DMS53 treated with DMSO at 0.1 percent for 48 hours (cell line): ENCODE results near the gene EVL.

Experiments
- DNase-seq: peaks from one replicate; lab custom pipeline; 2025; ENCODE audit not compliant: unreplicated experiment; lab: John Stamatoyannopoulos, UW

Gene EVL

DNA sequence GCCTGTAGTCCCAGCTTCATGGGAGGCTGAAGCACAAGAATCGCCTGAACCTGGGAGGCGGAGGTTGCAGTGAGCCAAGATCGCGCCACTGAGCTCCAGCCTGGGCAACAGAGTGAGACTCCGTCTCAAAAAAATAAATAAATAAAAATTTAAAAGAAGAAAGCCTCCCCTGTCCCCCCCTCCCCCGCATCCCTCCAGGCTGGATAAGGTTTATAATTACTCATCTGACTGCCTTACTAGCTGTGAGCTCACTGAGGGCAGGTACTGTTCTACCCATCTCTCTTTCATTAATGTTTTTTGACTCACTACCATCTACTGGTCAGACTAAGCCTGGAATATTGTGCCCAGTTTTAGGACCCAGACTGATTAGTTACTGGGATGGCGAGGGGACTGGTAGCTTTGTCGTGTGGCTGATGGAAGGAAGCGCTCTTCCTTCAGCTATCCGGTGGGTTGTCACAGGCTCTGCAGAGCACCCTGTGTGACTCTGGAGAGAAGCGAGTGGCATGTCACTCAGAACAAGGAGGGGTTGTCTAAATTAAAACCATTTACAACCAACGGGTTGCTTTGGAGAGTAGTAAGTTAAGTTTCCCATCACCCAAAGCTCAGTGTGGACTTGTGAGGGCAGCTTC is 16.9 kb downstream of the EVL start:
- DNase-seq: no peak

DNA sequence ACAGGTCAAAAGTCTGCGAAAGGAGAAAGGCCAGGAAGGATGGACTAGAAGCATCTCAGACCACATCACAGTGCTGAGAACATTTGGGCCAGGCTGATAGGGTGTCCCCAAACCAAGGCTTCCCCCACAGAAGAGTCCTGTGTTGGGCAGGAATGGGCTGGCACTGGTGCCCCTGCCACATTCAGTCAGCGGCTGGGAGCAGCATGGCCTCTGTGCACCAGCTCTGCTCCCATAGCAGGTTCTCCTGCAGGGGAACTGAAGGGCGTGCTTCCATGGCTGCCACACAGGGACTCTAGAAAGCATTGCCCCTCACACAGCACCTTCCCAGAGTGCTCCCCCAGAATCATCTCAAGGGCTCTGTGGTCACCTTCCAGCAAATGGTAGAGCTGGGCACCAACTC is 17.5 kb downstream of the EVL start:
- DNase-seq: no peak

DNA sequence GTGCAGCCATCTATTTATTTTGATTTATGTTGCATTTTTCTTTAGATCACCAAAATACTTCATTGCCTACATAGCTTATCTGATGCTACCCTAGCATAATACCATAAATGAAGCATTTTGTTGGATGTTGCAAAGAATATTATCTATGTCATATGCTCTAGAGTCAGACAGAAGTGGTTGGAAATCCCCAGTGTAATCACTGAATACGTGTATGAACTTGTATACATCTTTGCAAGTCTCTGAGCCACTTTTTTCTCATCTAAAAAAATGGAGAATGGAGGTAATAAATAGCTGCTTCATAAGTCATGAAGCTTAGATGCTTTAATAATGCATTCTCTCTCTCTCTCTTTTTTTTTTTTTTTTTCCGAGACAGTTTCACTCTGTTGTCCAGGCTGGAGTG is 18.5 kb downstream of the EVL start:
- no peak for DNase-seq

GRCh38 chr14:100084591-100084990 is 19.4 kb downstream of the EVL start:
- DNase-seq: no peak

- DNase-seq: no peak
These were observed 20.2 kb downstream of the EVL start for GRCh38 chr14:100085462-100085861.

DNA sequence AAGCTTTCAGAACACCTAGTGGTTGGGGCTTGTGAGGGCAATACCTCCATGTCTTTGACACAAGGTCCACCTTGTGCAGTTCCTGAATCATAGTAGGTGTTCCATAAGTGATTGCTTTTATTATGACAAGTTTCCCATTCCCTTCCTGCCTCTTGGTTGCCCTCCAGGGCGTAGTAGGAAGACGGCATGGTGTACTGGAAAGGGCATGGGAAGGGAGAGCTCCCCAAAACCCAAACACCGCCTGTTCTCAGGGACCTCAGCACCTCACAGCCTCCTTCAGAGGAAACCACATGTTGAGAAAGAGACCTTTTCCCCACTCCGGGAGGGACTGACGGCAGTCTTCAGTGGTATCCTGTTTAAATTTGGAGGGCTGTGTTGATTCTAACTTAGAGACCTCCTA is 21.1 kb downstream of the EVL start:
- no peak for DNase-seq

DNA sequence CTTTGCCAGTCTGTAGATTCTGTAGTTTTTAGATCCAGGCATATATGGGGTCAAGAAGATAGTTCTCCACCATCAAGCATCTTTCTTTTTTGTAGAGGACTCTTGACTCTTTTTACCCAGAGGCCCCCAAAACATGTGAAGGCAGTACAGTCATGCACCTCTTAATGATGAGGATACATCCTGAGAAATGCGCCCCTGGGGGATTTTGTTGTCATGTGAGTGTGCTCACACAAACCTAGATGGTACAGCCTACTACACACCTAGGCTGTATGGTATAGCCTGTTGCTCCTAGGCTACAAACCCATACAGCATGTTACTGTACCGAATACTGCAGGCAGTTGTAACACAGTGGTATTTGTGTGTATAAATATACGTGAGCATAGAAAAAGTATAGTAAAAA is 23.0 kb downstream of the EVL start:
- no peak for DNase-seq

DNA sequence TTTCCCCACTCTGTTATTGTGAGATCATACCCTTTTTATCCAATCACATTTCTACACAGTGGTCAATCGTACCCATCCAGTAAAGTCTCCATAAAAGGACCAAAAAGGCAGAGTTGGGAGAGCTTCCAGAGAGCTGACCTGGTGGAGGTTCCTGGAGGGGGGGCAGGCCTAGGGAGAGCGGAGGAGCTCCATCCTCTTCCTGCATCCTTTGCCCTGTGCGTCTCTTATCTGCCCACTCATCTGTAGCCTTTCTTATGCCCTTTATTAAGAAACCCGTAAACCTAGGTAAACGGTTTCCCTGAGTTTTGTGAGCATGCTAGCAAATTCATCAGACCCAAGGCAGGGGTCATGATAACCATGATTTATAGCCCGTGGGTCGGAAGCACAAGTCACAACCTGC is 26.2 kb downstream of the EVL start:
- DNase-seq: no peak

GRCh38 chr14:100092832-100093231 is 27.6 kb downstream of the EVL start:
- no peak for DNase-seq

GRCh38 chr14:100093319-100093718 is 28.1 kb downstream of the EVL start:
- DNase-seq: no peak

GRCh38 chr14:100096656-100097055 is 31.4 kb downstream of the EVL start:
- no peak for DNase-seq

- no peak for DNase-seq
These were observed 32.9 kb downstream of the EVL start for GRCh38 chr14:100098171-100098570.

DNA sequence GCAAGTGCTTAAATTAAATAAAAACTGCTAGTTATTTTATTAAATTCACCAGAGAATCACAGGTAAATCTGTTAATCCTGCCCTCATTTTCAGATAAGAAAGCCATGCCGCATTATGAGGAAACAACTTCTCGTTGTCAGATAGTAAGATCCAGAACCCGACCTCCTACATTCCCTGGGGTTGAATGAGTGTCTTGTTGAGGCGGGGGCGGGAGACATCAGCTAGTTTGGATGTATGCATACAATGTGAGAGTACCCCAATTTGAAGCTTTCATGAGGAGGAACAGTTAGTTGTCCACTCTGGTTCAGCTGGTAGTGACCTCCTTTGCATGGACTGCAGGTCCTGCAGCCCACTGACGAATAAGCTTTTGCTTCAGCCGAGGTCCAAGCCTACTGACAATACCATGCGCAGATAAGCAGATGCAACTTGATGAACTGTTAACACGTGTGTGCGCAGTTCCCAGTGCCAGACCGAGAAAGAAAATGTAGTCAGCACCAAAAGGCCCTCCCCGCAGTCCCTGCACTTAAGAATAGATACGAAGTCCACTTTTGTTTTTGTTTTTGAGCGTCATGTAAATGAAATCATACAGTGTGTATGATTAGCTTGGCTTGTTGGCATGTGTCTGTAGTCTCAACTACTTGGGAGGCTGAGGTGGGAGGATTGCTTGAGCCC is 34.9 kb downstream of the EVL start:
- DNase-seq: no peak

DNA sequence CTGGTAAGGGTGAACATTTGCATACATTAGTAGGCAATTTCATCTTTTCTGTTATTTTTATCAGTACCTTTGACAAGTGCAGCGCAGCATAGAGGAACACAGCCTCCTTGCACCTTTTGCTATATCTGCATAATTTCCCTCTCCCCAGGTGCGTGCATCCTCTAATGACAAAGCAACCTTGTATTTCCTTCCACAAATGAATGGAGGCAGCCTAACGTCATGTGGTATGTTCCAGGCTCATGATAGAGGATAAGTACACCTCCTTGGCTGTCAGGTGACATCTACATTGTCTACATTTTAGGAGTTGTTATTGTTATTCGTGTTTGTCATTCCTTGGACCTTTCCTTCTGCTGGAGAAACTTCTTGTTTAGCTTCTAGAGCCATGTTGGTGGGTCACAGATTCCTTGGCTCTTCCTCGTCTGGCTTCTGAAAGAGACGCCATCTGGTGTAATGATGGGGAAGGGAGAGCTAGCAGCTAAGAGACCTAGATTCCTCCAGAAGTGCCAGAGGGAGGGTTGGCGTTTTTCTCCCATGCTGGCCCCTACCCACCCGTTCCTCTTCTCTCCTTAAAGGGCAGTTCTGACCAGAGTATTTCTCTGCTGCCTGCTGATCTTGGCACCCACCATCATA is 37.0 kb downstream of the EVL start:
- DNase-seq: no peak

DNA sequence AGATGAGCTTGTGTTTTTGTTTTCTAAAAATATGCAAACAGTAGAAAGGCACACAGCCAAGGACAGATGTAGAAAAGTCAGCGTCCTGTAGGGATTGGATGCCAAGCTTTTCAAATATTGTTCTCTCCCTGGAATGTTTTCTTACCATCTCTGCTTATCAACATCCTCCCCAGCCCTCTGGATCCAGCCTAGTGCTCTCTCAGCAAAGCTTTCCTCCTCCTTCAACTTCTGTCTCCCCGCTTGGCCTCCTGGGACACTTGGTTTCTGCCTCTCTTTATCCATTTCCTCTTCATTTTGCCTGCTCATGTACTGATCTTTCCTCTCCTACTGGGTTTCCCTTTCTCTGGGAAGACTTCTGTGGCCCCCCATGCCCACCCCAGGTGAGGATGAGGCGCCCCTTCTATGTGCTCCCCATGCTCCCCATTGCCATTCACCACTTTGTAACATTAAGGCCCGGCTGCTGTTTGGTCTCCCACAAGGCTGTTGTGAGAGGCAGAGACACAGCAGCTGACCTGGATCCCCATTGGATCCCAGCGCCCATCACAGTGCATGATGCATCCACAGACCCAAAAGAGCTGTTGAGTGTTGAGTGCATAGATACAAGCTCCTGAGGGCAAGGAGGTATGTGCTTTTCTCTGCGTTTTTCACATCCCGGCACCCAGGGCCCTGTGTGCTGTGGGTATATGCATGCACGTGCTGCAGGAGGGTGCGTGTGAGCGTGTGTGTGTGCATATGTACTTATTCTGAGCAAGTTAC is 38.2 kb downstream of the EVL start:
- DNase-seq: no peak

- no peak for DNase-seq
These were observed 38.8 kb downstream of the EVL start for GRCh38 chr14:100104006-100104352.

DNA sequence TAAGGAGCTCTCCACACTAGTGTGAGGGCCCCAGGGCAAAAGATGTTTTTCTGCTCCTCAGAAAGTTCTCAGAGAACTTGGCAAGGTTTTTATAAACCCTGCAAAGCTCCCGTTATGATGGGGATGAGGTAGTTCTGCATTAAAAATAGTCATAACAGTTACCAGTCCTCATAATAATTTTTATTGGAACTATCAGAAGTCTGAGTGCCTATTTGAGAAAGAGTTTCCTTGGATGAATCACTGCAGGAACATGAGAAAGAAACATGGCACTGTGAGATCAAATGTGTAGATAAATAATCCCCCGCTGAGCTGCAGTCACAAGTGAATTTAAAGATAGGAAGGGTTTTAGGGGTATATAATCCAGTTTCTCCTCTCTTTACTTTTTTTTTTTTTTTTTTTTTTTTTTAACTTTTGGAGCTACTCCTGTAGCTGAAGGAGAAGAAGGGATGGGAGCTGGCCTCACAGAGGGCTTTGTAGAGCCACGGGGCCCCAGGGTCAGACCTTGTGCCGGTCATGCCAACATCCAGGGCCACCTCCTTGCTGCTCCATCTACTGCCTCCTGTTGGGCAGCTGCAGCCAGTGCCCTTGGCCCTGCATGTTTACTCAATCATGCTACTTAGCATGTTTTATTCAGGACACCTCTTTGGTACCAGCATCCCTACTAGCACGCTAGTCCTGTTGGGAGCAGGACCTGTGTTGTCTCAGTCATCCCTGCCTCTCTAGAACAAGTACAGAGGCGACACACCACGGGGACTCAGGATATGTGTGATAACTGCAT is 39.5 kb downstream of the EVL start:
- no peak for DNase-seq

GRCh38 chr14:100105357-100106169 is 40.3 kb downstream of the EVL start:
- DNase-seq: no peak

DNA sequence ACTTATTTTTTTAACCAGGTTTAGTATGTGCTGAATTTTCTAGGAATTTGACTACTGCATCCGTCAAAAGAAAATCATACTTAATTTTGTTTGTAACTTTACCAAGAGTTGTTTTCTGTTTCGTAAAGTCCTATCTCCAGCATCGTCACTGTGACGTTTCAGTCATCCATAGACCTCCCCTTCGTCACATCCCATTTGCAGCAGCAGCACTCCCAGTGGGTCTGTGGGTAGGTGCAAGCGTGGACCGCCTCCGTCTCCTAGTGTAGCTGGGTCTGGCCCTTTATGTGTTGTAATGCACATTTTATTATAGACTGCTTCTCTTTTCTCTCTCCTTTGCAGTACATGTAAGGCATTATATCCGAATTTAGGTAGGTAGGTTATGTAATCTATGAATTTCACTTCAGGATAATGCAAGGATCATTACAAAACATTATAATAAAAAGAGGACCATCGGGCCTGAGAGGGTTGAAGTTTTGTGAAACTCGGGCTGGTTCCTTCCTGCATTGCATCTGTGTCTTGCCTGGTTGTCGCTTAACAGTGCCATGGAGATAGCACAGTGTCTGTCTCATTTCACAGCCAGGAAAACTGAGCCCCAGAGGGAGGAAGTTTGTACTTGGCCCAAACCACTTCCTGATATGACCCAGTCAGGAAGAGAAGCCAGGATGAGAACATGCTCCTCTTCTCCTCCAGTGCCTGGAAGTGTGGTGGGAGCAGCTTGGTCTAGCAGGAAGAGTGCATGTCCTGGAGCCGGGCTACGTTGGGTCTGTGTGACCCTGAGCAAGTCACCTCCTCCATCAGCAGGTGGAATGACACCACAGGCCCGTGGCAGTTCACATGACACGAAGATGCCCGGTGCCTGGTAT is 41.3 kb downstream of the EVL start:
- no peak for DNase-seq
